HepG2 (cell line): ENCODE results near the gene FALEC. TPM values are rescaled to one million over a fixed set of nuclear protein-coding genes. Genes with fewer than 3 reads are reported as not detected.

Source experiments
- ATF2 ChIP-seq: sonication (generic); formaldehyde crosslinking; IDR thresholded peaks from 2 replicates; pipeline ENCODE4 v1.4.0; 2020; ENCODE audit warnings: missing genetic modification reagents
- BATF2 ChIP-seq: sonication (generic); formaldehyde crosslinking; IDR thresholded peaks from 2 replicates; pipeline ENCODE4 v1.8.0; 2022; ENCODE audit warnings: mild to moderate bottlenecking, missing genetic modification reagents, moderate library complexity
- CREB1 ChIP-seq, 2 experiments: fragments of 450-650 bp in 1 of 2; IDR thresholded peaks; 2 replicates each; pipeline ENCODE4 v1.6.1; 2016 to 2017; ENCODE audit warnings: control low read depth in 1 of 2, mild to moderate bottlenecking in 1 of 2, missing compliant biosample characterization in 1 of 2, missing genetic modification characterization in 1 of 2
- HMG20B ChIP-seq: conservative IDR thresholded peaks from 2 replicates; pipeline ENCODE4 v1.6.1; 2016; ENCODE audit warnings: missing genetic modification reagents, missing compliant biosample characterization
- KLF6 ChIP-seq: IDR thresholded peaks from 2 replicates; pipeline ENCODE4 v1.8.0; 2016; ENCODE audit warnings: missing biosample characterization, missing genetic modification reagents
- MTF2 ChIP-seq: sonication (generic); formaldehyde crosslinking; IDR thresholded peaks from 2 replicates; pipeline ENCODE4 v1.5.0; 2020; ENCODE audit warnings: missing genetic modification reagents, borderline replicate concordance
- NFE2 ChIP-seq: sonication (generic); formaldehyde crosslinking; IDR thresholded peaks from 2 replicates; pipeline ENCODE4 v1.4.0; 2020; ENCODE audit warnings: missing genetic modification reagents
- NFKBIZ ChIP-seq: IDR thresholded peaks from 2 replicates; pipeline ENCODE4 v1.6.1; 2018; ENCODE audit warnings: missing genetic modification reagents, missing compliant biosample characterization
- NRL ChIP-seq: sonication (generic); formaldehyde crosslinking; IDR thresholded peaks from 2 replicates; pipeline ENCODE4 v1.5.0; 2020; ENCODE audit warnings: missing genetic modification reagents, mild to moderate bottlenecking, moderate library complexity, borderline replicate concordance
- PHF21A ChIP-seq: sonication (generic); formaldehyde crosslinking; IDR thresholded peaks from 2 replicates; pipeline ENCODE4 v1.5.0; 2020; ENCODE audit warnings: mild to moderate bottlenecking, missing genetic modification reagents
- PHF8 ChIP-seq: sonication (generic); formaldehyde crosslinking; IDR thresholded peaks from 2 replicates; pipeline ENCODE4 v1.5.0; 2020; ENCODE audit warnings: missing genetic modification reagents
- PRDM15 ChIP-seq: sonication (generic); formaldehyde crosslinking; IDR thresholded peaks from 2 replicates; pipeline ENCODE4 v1.4.0; 2020; ENCODE audit warnings: missing genetic modification reagents
- SP1 ChIP-seq, 2 experiments: fragments of 450-650 bp in 1 of 2; sonication (generic) in 1 of 2; formaldehyde crosslinking in 1 of 2; IDR thresholded peaks; 2 replicates each; pipeline versions ENCODE4 v1.4.0 to v1.6.1; 2016 to 2020; ENCODE audit warnings: missing genetic modification reagents in 1 of 2
- SRY ChIP-seq: sonication (generic); formaldehyde crosslinking; IDR thresholded peaks from 2 replicates; pipeline ENCODE4 v1.8.0; 2022; ENCODE audit warnings: mild to moderate bottlenecking, missing genetic modification reagents
- TBP ChIP-seq: sonication (generic); formaldehyde crosslinking; IDR thresholded peaks from 2 replicates; pipeline ENCODE4 v1.5.0; 2020; ENCODE audit warnings: missing genetic modification reagents
- ZBTB20 ChIP-seq: sonication (generic); formaldehyde crosslinking; IDR thresholded peaks from 2 replicates; pipeline ENCODE4 v1.8.1; 2023; ENCODE audit warnings: missing genetic modification reagents, low read depth, mild to moderate bottlenecking, borderline replicate concordance
- ZFP82 ChIP-seq: sonication (generic); formaldehyde crosslinking; IDR thresholded peaks from 2 replicates; pipeline ENCODE4 v1.5.1; 2020; ENCODE audit warnings: mild to moderate bottlenecking, missing genetic modification reagents, borderline replicate concordance
- ZIK1 ChIP-seq: sonication (generic); formaldehyde crosslinking; IDR thresholded peaks from 2 replicates; pipeline ENCODE4 v1.5.0; 2020; ENCODE audit warnings: mild to moderate bottlenecking, low read depth, missing genetic modification reagents, borderline replicate concordance
- ZNF160 ChIP-seq: sonication (generic); formaldehyde crosslinking; IDR thresholded peaks from 2 replicates; pipeline ENCODE4 v1.8.0; 2022; ENCODE audit warnings: mild to moderate bottlenecking, inconsistent platforms, missing genetic modification reagents
- ZNF768 ChIP-seq: sonication (generic); formaldehyde crosslinking; IDR thresholded peaks from 2 replicates; pipeline ENCODE4 v1.4.0; 2020; ENCODE audit warnings: missing genetic modification reagents
- ZNF772 ChIP-seq: sonication (generic); formaldehyde crosslinking; IDR thresholded peaks from 2 replicates; pipeline ENCODE4 v1.5.0; 2020; ENCODE audit warnings: mild to moderate bottlenecking, missing genetic modification reagents
- ZXDC ChIP-seq: sonication (generic); formaldehyde crosslinking; IDR thresholded peaks from 2 replicates; pipeline ENCODE4 v1.5.0; 2020; ENCODE audit warnings: mild to moderate bottlenecking, missing genetic modification reagents
- polyA plus RNA-seq, 8 experiments: library from polyadenylated mRNA; depleted of rRNA in 3 of 8; stranded (reverse) in 7 of 8; unstranded in 1 of 8; fragments of >200 nt; fragmentation: Illumina TruSeq in 4 of 8; extraction: Trizol in 4 of 8; gene quantifications; 2 replicates each; pipeline versions ENCODE4 v1.2.1 to v1.2.3, GENCODE V29; 2011 to 2016; ENCODE audit warnings: low read depth in 4 of 8, missing spikeins in 1 of 8, mixed read lengths in 1 of 8; ENCODE audit not compliant: insufficient read depth in 1 of 8
- total RNA-seq, 5 experiments: library from RNA; depleted of rRNA; stranded (reverse); fragments of >200 nt; fragmentation: Illumina TruSeq; extraction: Trizol; gene quantifications; 2 replicates each; pipeline ENCODE4 v1.2.3, GENCODE V29; 2016; ENCODE audit warnings: low read depth in 1 of 5

The FALEC gene
- total and polyA plus RNA-seq, 2 of the 13 experiments (the other 11 are each of a cell fraction or from before 2014, with no cell fraction given), result 0.33 to 0.71 TPM

- TF ChIP-seq ZXDC, result no peak
- TF ChIP-seq NFE2 (CRISPR knock-in tag), result no peak
- no peak for TF ChIP-seq ZNF768 (CRISPR knock-in tag)
- TF ChIP-seq NFKBIZ, result no peak; the same call in 1 of the 2 replicates
- peak; percentile 47; the same call in 1 of the 2 replicates for TF ChIP-seq PHF8
- no peak for TF ChIP-seq PRDM15 (CRISPR knock-in tag)
- TF ChIP-seq HMG20B (CRISPR knock-in tag), result no peak
- TF ChIP-seq TBP, result no peak
- TF ChIP-seq ZNF160 (CRISPR knock-in tag), result no peak
- TF ChIP-seq ZNF772, result no peak; the same call in 1 of the 2 replicates
- TF ChIP-seq KLF6 (CRISPR knock-in tag), result peak; percentile 92; the same call in 1 of the 2 replicates
- peak; percentile 32; the same call in 1 of the 2 replicates for TF ChIP-seq ZIK1 (CRISPR knock-in tag)
- 0 out of 2 replicates have a peak, but pooled peaks have one; percentile 24 for TF ChIP-seq ZBTB20 (CRISPR knock-in tag)
- TF ChIP-seq NRL (CRISPR knock-in tag), result no peak
- peak; percentile 40; the same call in 1 of the 2 replicates for TF ChIP-seq CREB1 (IDR thresholded peaks at IDR 0.05)
- TF ChIP-seq CREB1 (CRISPR knock-in tag; IDR thresholded peaks at IDR 0.05), result peak; percentile 48; the same call in 1 of the 2 replicates
- TF ChIP-seq BATF2 (CRISPR knock-in tag), result no peak
- TF ChIP-seq SP1 (IDR thresholded peaks at IDR 0.05), result no peak
- TF ChIP-seq SP1 (CRISPR knock-in tag; IDR thresholded peaks at IDR 0.05), result peak; percentile 84
- peak; percentile 52 for TF ChIP-seq ATF2
- TF ChIP-seq MTF2 (CRISPR knock-in tag), result peak; percentile 38; the same call in 1 of the 2 replicates
- TF ChIP-seq SRY (CRISPR knock-in tag), result 0 out of 2 replicates have a peak, but pooled peaks have one; percentile 62
- no peak for TF ChIP-seq ZFP82 (CRISPR knock-in tag)
- TF ChIP-seq PHF21A (CRISPR knock-in tag), result peak; percentile 54; the same call in 1 of the 2 replicates
These were observed 46.5 kb downstream of the FALEC start (continued) for GRCh38 chr1:150561974-150562445.
